K562 (cell line): ENCODE results near the gene CCDC90B. TPM values are rescaled to one million over a fixed set of nuclear protein-coding genes. Genes with fewer than 3 reads are reported as not detected.

Experiments used
- ATAC-seq: fragments of 200-7000 bp; cut with Tn5 transposase; 3 replicates; pipeline ENCODE4 v1.9.1; 2020; ENCODE audit warnings: moderate library complexity
- BruUV-seq: library from RNA; stranded (reverse); fragments of 400-500 nt; replicated peaks from 2 replicates; lab custom pipeline; 2021; lab: Mats Ljungman, UMichigan
- CTCF ChIA-PET: fragments of 300-600 bp; formaldehyde crosslinking; extraction: SDS; loops from one replicate; lab custom pipeline; 2021; ENCODE audit warnings: low intra/inter-chr PET ratio; lab: Yijun Ruan, JAX
- POLR2A ChIA-PET: fragments of 300-600, 350-650 bp; sonication (Branson Sonifier 250); formaldehyde crosslinking; extraction: SDS; loops from one replicate; lab custom pipeline; 2021; ENCODE audit warnings: antibody characterized with exemption, inconsistent platforms; lab: Yijun Ruan, JAX
- DNase-seq, 4 experiments: peaks; one replicate each; pipeline versions ENCODE4 v3.0.0 to v3.0.0-alpha.2; 2011 to 2018; ENCODE audit warnings: low spot score in 3 of 4, mixed read lengths in 3 of 4; ENCODE audit errors: extremely low read depth in 1 of 4
- FAIRE-seq: peaks from 2 replicates; lab custom pipeline; 2011; peaks lifted over from hg19 to GRCh38; lab: Jason Lieb, UNC
- H2AFZ ChIP-seq: 2 replicates; pipeline ENCODE4 v1.6.0; 2011; ENCODE audit warnings: low read depth, low read length, control low read depth, inconsistent platforms
- H3K27ac ChIP-seq: fragments of 200-600 bp; 3 replicates; pipeline ENCODE4 v1.8.0; 2011; ENCODE audit warnings: low read depth, mild to moderate bottlenecking, control low read depth, inconsistent platforms, low read length, moderate library complexity, mixed read lengths; ENCODE audit errors: extremely low read depth
- H3K27me3 ChIP-seq, 2 experiments: fragments of 300-600 bp in 1 of 2; 2 replicates in 1 of 2; 3 replicates in 1 of 2; pipeline versions ENCODE4 v1.6.0 to v1.8.0; 2011; ENCODE audit warnings: inconsistent platforms in 2 of 2, low read length in 2 of 2, mild to moderate bottlenecking in 1 of 2, mixed read lengths in 1 of 2, moderate library complexity in 1 of 2; ENCODE audit not compliant: control insufficient read depth in 2 of 2, insufficient read depth in 2 of 2
- H3K36me3 ChIP-seq: fragments of 300-600 bp; 3 replicates; pipeline ENCODE4 v1.8.0; 2011; ENCODE audit warnings: mild to moderate bottlenecking, low read length, inconsistent platforms; ENCODE audit not compliant: control insufficient read depth, insufficient read depth
- H3K4me1 ChIP-seq, 2 experiments: fragments of 200-600 bp in 1 of 2; replicated peaks in 1 of 2; 2 replicates in 1 of 2; 3 replicates in 1 of 2; pipeline versions ENCODE4 v1.5.1 to v1.8.0; 2011; ENCODE audit warnings: inconsistent platforms in 2 of 2, low read length in 2 of 2, mild to moderate bottlenecking in 1 of 2, mixed read lengths in 1 of 2, moderate library complexity in 1 of 2; ENCODE audit not compliant: control insufficient read depth in 2 of 2, insufficient read depth in 2 of 2
- H3K4me2 ChIP-seq: 2 replicates; pipeline ENCODE4 v1.6.1; 2011; ENCODE audit warnings: low read length, control low read depth, inconsistent platforms, mixed read lengths; ENCODE audit not compliant: insufficient read depth
- H3K4me3 ChIP-seq: fragments of 200-600 bp; sonication (generic), shearing (Covaris generic); 2 replicates; pipeline ENCODE4 v1.5.1; 2016; ENCODE audit warnings: control low read depth, inconsistent platforms
- H3K79me2 ChIP-seq: fragments of 200-600 bp; 3 replicates; pipeline ENCODE4 v1.8.0; 2011; ENCODE audit warnings: low read length, inconsistent platforms; ENCODE audit not compliant: control insufficient read depth, insufficient read depth
- H3K9ac ChIP-seq, 2 experiments: 2 replicates each; pipeline versions ENCODE4 v1.6.0 to v1.6.1; 2011; ENCODE audit warnings: low read depth in 2 of 2, low read length in 2 of 2, control low read depth in 1 of 2, inconsistent platforms in 1 of 2, mild to moderate bottlenecking in 1 of 2, mixed read lengths in 1 of 2; ENCODE audit not compliant: insufficient read depth in 1 of 2
- H3K9me1 ChIP-seq: one replicate; pipeline ENCODE4 v1.6.0; 2011; ENCODE audit warnings: inconsistent platforms, mild to moderate bottlenecking, low read length, moderate library complexity; ENCODE audit not compliant: control insufficient read depth, insufficient read depth
- H3K9me3 ChIP-seq: replicated peaks from 2 replicates; pipeline ENCODE4 v1.5.1; 2011; ENCODE audit warnings: low read depth, low read length, inconsistent platforms; ENCODE audit not compliant: control insufficient read depth, insufficient read depth
- H4K20me1 ChIP-seq: replicated peaks from 2 replicates; pipeline ENCODE4 v1.6.1; 2011; ENCODE audit warnings: low read length, inconsistent platforms, mixed read lengths; ENCODE audit not compliant: control insufficient read depth, insufficient read depth
- BRF1 ChIP-seq: IDR thresholded peaks from 3 replicates; pipeline ENCODE4 v1.6.1; 2011; ENCODE audit warnings: borderline replicate concordance, mild to moderate bottlenecking; ENCODE audit not compliant: insufficient read length; ENCODE audit errors: extremely low read depth
- MAZ ChIP-seq, 2 experiments: fragments of 450-650 bp in 1 of 2; sonication (generic) in 1 of 2; formaldehyde crosslinking; IDR thresholded peaks in 1 of 2; conservative IDR thresholded peaks in 1 of 2; 2 replicates each; pipeline versions ENCODE4 v1.4.0 to v1.5.0; 2020; ENCODE audit warnings: mild to moderate bottlenecking in 1 of 2, missing genetic modification reagents in 1 of 2
- TBP ChIP-seq: optimal IDR thresholded peaks from 2 replicates; pipeline ENCODE3; 2011; ENCODE audit warnings: low read depth, low read length, improper control_type of control experiment
- THRA ChIP-seq: fragments of 450-650 bp; IDR thresholded peaks from 2 replicates; pipeline ENCODE4 v1.6.1; 2017; ENCODE audit warnings: mild to moderate bottlenecking, moderate library complexity
- ZBTB8A ChIP-seq: fragments of 450-650 bp; IDR thresholded peaks from 2 replicates; pipeline ENCODE4 v1.6.1; 2018; ENCODE audit warnings: mild to moderate bottlenecking, moderate library complexity; ENCODE audit not compliant: partially characterized antibody
- WGBS: fragments of 100-300 bp; shearing (Covaris generic); methylation state at CpG from one replicate; pipeline ENCODE4 v1.1.6; 2016; ENCODE audit warnings: low coverage, mixed read lengths; ENCODE audit not compliant: insufficient coverage; ENCODE audit errors: missing lambda C conversion rate; 5-methylcytosine and 5-hydroxymethylcytosine counted together
- in situ Hi-C: fragments of 300-500 bp; cut with MboI; formaldehyde crosslinking; loops from 4 replicates; pipeline ENCODE4 v1.15.0; 2018; ENCODE audit warnings: inconsistent platforms, mixed read lengths
- intact Hi-C: fragments of 100-400 bp; cut with micrococcal nuclease; formaldehyde crosslinking; loops from 2 replicates; pipeline ENCODE4 v1.14.2; 2022
- polyA plus RNA-seq, 8 experiments: library from polyadenylated mRNA; depleted of rRNA in 4 of 8; stranded (reverse) in 5 of 8; unstranded in 3 of 8; fragments of >200 nt; fragmentation: Nextera tagmentation in 2 of 8; fragmentation: Illumina TruSeq in 1 of 8; extraction: Ambion mirVana in 2 of 8; extraction: Trizol in 1 of 8; gene quantifications; 2 replicates each; pipeline versions ENCODE4 v1.2.1 to v1.2.3, GENCODE V29; 2011 to 2014; ENCODE audit warnings: inconsistent platforms in 1 of 8, missing spikeins in 1 of 8
- total RNA-seq, 7 experiments: library from RNA; depleted of rRNA in 6 of 7; stranded (reverse); fragments of >200 nt in 6 of 7; fragmentation: Illumina TruSeq in 2 of 7; extraction: Trizol in 2 of 7; gene quantifications; 2 replicates each; pipeline versions ENCODE4 v1.2.1 to v1.2.3, GENCODE V29; 2011 to 2021; ENCODE audit warnings: low replicate concordance in 1 of 7

The CCDC90B gene
- total and polyA plus RNA-seq, 9 of the 15 experiments (the other 6 are each of a cell fraction or from before 2014, with no cell fraction given), result 26.6 to 63.6 (median 51.8) TPM

DNA sequence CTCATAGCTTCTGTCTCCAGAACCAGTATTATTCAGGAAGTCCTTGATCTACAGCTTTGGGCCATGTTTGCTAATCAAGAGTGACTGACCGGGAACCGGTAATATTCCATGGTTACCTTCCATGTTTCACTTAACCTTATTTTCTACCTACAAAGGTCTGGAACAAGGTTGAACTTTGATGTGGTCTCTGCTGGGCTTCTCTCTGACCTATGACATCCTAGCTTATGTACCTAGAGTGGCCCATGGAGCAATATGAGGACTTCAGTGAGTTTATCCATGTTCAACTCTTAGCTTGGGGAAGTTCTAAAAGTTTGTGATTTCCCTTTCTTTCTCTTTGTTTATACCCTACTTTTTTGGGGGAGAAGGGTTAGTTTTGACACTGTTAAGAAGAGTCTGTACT is 33.2 kb downstream of the CCDC90B start:
- FAIRE-seq (no peak), ATAC-seq (no peak), DNase-seq (no peak)
- H3K9ac ChIP-seq, result no peak overlapping the region
- H2AFZ ChIP-seq, result no peak overlapping the region
- no TSS peak for BruUV-seq
- intact Hi-C loops, result no loop called here
- WGBS, result 95% methylated on average over 2 of the region's 2 CpGs
- H3K79me2 ChIP-seq, result no peaks in the 10 kb centered on the region
- no peak overlapping the region for H3K4me3 ChIP-seq
- H3K27me3 ChIP-seq, result no peaks in the 10 kb centered on the region
- H3K4me1 ChIP-seq, result no peaks in the 10 kb centered on the region
- H3K27ac ChIP-seq, result no peak overlapping the region
- CTCF ChIA-PET, result no interaction called here
- in situ Hi-C loops, result no loop called here
- POLR2A ChIA-PET, result interaction anchor here (0.7 kb wide), 1 partner anchor 35 kb away, joined by 3 read pairs; no protein-coding TSS in a partner anchor
- no peaks in the 10 kb centered on the region for H4K20me1 ChIP-seq
- no peaks in the 10 kb centered on the region for H3K9me3 ChIP-seq
- TF ChIP-seq ZBTB8A (no peak), THRA (no peak), BRF1 (no peak), TBP (no peak), MAZ (CRISPR knock-in tag; conservative IDR thresholded peaks at IDR 0.05 in 1 of 2, IDR thresholded peaks at IDR 0.05 in 1 of 2) (no peak)
- TF ChIP-seq, all 486 proteins: peak for 0
- no peaks in the 10 kb centered on the region for H3K36me3 ChIP-seq
- no peak overlapping the region for H3K4me2 ChIP-seq
- no peaks in the 10 kb centered on the region for H3K9me1 ChIP-seq
